ENCODE measurements around the gene IL15.
"Not testable (repeated sequence)": the region's sequence is repeated elsewhere in the genome, so short reads cannot be mapped to it uniquely, and the experiment has no call there.

The IL15 gene

GRCh38 chr4:141702472-141703182, 66.2 kb downstream of the IL15 start:
- no peak for DNase-seq (ENCODE audit: low read depth in 2 of 2)

- no peak for DNase-seq (ENCODE audit: low read depth in 2 of 2)
Observed at GRCh38 chr4:141703497-141703896, 67.1 kb downstream of the IL15 start.

DNA sequence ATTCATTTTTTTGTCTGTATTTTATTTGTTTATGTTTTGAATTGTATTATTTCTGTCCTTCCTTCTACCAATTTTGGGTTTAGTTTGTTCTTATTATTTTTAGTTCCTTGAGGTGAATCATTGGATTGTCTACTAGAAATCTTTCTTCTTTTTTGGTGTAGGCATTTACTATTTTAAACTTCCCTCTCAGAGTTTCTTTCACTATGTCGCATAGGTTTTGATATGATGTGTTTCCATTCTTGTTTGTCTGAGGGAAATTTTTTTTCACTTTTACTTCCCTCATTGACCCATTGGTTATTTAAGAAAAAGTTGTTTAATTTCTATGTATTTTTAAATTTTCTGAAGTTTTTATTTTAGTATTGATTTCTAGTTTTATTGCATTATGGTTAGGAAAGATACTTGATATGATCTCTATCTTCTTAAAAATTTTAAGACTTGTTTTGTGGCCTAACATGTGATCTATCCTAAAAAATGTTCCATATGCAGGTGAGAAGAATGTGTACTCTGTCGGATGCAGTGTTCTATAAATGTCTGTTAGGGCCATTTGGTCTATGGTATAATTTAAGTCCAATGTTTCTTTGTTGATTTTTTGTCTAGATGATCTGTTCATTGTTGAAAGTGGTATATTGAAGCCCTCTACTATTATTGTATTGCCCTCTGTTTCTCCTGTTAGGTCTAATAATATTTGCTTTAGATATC, 68.8 kb downstream of the IL15 start:
- no peak for DNase-seq (ENCODE audit: low read depth in 2 of 2)

GRCh38 chr4:141705747-141706377, 69.5 kb downstream of the IL15 start:
- no peak for DNase-seq (ENCODE audit: low read depth in 2 of 2)

GRCh38 chr4:141706445-141706844, 70.1 kb downstream of the IL15 start:
- no peak for DNase-seq (ENCODE audit: low read depth in 2 of 2)

DNA sequence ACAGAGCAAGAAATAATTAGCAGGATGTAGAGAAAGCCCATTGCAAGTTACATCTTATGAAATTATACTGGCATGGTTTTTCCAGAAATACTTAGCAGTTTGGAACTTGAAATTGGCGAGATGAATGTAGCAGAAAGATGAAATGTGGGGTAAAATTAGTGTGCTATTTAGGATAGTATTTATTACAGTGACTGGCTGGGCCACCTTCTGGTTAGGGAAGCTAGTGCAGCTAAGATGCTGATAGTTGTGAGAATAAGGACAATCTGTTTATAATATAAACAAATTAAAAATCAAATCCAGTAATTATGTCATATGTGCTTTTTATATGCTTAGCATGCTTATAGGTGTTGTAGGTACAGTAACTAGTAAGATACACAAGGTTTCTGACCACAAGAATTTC, 74.8 kb downstream of the IL15 start:
- no peak for DNase-seq (ENCODE audit: low read depth in 2 of 2)

DNA sequence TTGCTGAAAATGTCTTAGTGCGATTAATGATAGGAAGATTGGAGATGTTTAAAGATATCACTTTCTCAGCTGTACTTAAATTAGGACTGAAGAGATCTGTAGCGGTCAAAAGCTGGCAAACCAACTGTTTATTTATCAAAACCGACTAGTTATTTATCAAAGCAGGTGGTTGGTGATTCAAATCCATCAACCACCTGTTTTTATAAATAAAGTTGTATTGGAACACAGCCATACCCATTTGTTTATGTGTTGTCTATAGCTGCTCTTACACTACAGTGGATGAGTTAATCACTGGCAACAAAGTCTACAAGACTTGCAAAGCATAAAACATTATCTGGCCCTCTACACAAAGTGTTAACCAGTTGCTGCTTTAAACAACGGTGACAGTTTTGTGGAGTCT, 76.8 kb downstream of the IL15 start:
- no peak for DNase-seq (ENCODE audit: low read depth in 2 of 2)

DNA sequence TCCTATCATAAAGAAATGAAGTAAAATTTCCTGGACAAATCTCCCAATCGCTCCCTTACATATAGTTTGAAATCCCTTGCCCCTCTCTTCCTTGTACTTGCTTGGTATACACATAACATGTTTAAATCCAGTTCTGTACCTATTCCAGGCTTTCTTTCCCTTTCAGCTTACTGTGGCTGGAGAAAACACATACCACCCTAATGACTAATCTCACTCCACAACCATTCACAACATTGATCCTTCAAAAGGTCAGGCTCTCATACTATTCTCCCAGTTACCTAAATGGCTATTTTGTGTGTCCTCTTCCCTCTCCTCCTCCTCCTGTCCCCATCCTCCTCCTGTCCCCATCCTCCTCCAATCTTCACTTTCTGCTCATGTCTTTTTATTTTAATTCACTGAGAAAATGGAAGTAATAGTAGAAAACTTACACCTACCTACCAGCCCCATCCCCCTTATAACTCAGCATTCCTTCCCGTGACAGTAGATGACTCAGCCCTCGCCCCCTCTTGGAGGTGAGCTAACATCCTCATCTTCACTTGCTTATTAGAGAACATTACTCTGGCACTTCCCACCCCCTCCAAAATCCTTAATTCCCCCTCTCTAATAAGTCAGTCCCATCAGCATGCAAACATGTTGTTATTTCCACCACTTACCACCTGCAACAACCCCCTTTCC, 77.5 kb downstream of the IL15 start:
- no peak for DNase-seq (ENCODE audit: low read depth in 2 of 2)

GRCh38 chr4:141719585-141719984, 83.2 kb downstream of the IL15 start:
- DNase-seq (ENCODE audit: low read depth in 2 of 2): no peak

GRCh38 chr4:141721174-141721573, 84.8 kb downstream of the IL15 start:
- DNase-seq (ENCODE audit: low read depth in 2 of 2): no peak

DNA sequence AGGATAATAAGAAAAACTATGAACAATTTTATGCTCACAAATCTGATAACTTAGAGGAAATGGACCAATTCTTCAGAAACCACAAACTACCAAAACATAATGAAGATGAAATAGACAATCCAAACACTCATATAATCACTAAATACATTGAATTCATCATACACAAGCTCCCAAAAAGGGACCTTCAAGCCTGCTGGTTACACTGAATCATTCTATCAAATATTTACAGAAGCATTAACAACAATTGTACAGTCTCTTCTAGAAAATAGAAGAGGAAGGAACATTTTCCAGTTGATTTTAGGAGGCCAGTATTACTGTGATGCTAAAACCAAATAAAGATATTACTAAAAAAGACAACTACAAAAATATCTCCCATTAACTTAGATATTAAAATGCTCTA, 88.3 kb downstream of the IL15 start:
- no peak for DNase-seq (ENCODE audit: low read depth in 2 of 2)

DNA sequence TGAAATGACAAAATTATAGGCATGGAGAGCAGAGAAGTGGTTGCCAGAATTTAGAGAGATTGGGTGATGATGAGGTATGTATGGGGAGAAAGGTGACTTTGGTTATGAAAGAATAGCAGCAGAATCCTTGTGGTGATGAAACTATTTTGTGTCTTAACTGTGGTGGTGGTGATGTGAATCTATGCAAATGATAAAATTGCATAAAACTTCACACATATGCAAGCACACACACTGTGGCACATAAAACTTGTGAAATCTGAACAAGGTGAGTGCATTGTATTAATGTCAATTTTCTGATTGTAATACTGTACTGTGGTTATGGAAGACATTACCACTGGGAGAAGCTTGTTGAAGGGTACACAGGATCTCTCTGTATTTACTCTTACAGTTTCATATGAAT, 91.0 kb downstream of the IL15 start:
- DNase-seq (ENCODE audit: low read depth in 2 of 2): no peak

DNA sequence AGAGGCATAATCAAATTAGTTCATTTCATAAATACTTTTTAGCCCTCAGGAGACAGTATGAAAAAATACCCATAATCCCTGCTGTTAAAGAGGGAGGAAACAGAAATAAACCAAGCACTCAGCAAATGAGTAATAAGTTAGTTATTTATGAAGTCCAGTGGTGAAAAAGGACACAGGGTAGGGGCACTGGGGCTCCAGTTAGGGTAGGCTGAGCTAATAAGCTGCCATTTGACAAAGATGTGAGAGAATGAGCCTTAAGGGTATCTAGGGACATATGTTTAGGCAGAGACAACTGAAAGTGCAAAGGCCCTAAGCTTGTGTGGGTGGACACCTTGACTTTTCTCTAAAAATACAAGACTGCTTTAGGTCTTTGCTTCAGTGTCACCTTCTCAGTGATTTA, 94.4 kb downstream of the IL15 start:
- DNase-seq (ENCODE audit: low read depth in 2 of 2): no peak

- no peak for DNase-seq (ENCODE audit: low read depth in 2 of 2)
Observed at GRCh38 chr4:141731481-141731880, 95.1 kb downstream of the IL15 start.

DNA sequence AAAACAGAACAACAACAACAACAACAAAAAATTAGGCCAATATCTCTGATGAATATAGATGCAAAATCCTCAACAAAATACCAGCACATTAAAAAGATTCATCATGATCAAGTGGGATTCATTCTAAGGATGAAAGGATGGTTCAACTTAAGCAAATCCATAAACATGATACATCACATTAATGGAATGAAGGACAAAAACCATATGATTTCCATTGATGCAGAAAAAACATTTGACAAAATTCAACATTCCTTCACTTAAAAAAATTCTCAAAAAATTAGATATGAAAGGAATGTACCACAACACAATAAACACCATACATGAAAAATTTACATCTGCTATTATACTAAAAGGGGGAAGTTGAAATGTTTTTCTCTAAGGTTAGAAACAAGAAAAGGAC, 103.3 kb downstream of the IL15 start:
- DNase-seq (ENCODE audit: low read depth in 2 of 2): no peak

GRCh38 chr4:141746026-141746425, 109.6 kb downstream of the IL15 start:
- no peak for DNase-seq (ENCODE audit: low read depth in 2 of 2)

DNA sequence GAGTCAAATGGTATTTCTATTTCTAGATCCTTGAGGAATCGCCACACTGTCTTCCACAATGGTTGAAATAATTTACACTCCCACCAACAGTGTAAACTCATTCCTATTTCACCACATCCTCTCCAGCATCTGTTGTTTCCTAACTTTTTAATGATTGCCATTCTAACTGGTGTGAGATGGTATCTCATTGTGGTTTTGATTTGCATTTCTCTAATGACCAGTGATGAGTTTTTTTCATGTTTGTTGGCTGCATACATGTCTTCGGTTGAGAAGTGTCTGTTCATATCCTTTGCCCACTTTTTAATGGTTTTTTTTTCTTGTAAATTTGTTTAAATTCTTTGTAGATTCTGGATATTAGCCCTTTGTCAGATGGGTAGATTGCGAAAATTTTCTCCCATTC, 115.4 kb downstream of the IL15 start:
- not testable (repeated sequence) for DNase-seq (ENCODE audit: low read depth in 2 of 2)

GRCh38 chr4:141757287-141757686, 120.9 kb downstream of the IL15 start:
- DNase-seq (ENCODE audit: low read depth in 2 of 2): no peak

- no peak for DNase-seq (ENCODE audit: low read depth in 2 of 2)
Observed at GRCh38 chr4:141759796-141760425, 123.5 kb downstream of the IL15 start.

DNA sequence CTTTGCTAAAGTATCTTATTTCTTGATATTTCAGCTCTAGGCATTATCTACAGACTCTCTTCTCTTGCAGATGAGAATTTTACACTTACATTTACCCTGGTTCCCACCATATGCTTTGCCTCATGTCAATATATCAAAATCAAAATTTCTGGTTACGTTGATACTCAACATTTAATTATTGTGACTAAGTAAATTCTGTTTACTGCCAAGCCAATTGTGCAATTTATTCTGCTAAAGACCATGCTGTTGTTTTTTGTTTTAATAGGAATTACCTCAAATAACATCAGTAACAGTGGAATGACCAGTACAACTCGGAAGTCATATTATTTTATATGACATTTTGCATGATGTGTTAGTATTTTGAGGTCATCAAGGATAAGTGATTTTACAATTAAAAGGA, 125.5 kb downstream of the IL15 start:
- no peak for DNase-seq (ENCODE audit: low read depth in 2 of 2)

- no peak for DNase-seq (ENCODE audit: low read depth in 2 of 2)
Observed at GRCh38 chr4:141763374-141763773, 127.0 kb downstream of the IL15 start.

GRCh38 chr4:141768954-141769353, 132.6 kb downstream of the IL15 start:
- DNase-seq (ENCODE audit: low read depth in 2 of 2): no peak

Data from stimulated activated CD8-positive, alpha-beta memory T cell treated with anti-CD3 and anti-CD28 coated beads, Interleukin-2, amount 100 ng/mL, for 1 hour (primary cell).